NCI-H2196 treated with DMSO at 0.1 percent for 48 hours (cell line): Measurements from ENCODE around the gene DTX2.
"Not testable (repeated sequence)": the region's sequence is repeated elsewhere in the genome, so short reads cannot be mapped to it uniquely, and the experiment has no call there.

Experiments used
- DNase-seq: peaks from one replicate; lab custom pipeline; 2025; ENCODE audit not compliant: unreplicated experiment; lab: John Stamatoyannopoulos, UW

The DTX2 gene

GRCh38 chr7:76461464-76462101 lies at the start of gene DTX2:
DTX2 (plus strand) TSS chr7:76461709; CDS start chr7:76480510, 18,801 bp downstream.
- not testable (repeated sequence) for DNase-seq

DNA sequence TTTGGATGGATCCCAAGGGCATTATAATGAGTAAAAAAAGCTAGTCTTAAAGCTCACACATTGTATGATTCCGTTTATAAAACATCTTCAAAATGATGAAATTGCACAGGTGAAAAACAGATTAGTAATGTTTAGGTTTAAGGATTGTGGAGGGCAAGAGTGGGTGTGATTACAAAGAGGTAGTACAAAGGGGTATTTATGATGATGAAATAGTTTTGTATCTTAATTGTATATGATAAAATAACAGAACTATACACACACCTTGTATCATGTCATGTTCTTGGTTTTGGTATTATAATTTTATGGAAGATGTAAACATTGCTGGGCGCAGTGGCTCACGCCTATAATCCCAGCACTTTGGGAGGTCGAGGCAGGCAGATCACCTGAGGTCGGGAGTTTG lies 49.3 kb upstream of the DTX2 start:
- DNase-seq = no peak

GRCh38 chr7:76417654-76418310 lies 43.7 kb upstream of the DTX2 start:
- not testable (repeated sequence) for DNase-seq

- not testable (repeated sequence) for DNase-seq
Observed at GRCh38 chr7:76421097-76421496, 40.4 kb upstream of the DTX2 start.

DNA sequence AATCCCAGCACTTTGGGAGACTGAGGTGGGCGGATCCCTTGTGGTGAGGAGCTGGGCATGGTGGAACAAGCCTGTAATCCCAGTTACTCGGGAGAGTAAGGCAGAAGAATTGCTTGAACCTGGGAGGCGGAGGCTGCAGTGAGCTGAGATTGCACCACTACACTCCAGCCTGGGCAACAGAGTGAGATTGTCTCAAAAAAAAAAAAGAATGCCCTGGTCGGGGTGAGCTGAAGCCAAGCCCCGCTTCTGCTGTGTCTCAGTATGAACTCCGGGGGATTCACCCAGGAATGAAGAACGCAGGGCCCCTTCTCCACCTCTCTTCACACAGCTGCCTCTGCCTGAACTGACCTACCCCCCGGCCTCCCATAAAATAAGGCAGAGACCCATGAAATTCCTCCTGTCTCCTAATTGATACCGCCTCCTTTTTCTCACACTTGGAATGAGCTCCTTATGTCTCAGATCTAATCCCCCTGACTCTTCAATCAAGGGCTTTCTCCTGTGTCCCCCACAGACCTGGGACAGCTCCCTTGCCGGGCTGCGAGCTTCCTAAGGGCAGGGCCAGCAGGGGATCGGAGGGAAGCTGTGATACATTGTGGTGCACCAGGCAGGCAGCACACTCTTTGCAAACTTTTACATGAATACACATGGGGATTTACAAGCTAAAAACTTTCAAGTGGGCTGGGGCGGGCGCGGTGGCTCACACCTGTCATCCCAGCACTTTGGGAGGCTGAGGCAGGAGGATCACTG lies 37.7 kb upstream of the DTX2 start:
- DNase-seq = no peak

- no peak for DNase-seq
Observed at GRCh38 chr7:76424413-76425111, 36.9 kb upstream of the DTX2 start, which contains the start of gene ZP3. ZP3 (plus strand) TSS chr7:76424950; CDS start chr7:76424965, 15 bp downstream.

- no peak for DNase-seq
Observed at GRCh38 chr7:76425156-76425555, 36.4 kb upstream of the DTX2 start.

- DNase-seq = not testable (repeated sequence)
Observed at GRCh38 chr7:76425558-76425957, 36.0 kb upstream of the DTX2 start.

- no peak for DNase-seq
Observed at GRCh38 chr7:76426246-76426645, 35.3 kb upstream of the DTX2 start.

DNA sequence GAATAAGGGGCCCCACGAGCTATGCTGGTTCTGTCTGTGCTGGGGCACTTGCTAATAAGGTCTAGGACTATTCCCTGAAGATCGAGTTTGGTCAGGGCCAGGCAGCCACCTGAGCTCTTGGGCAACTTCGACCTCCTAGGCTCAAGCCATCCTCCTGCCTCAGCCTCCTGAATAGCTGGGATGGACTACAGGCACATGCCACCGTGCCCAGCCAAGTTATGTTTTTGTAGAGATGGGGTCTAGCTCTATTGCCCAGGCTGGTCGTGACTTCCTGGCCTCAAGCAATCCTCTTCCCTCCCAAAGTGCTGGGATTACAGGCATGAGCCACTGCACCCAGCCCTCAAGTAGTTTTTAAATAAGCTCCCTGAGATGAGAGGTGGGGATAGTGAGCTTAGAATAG lies 33.9 kb upstream of the DTX2 start:
- no peak for DNase-seq

- DNase-seq = no peak
Observed at GRCh38 chr7:76428149-76428823, 33.2 kb upstream of the DTX2 start.

- no peak for DNase-seq
Observed at GRCh38 chr7:76428868-76429805, 32.4 kb upstream of the DTX2 start.

- DNase-seq = no peak
Observed at GRCh38 chr7:76430211-76430610, 31.3 kb upstream of the DTX2 start.

DNA sequence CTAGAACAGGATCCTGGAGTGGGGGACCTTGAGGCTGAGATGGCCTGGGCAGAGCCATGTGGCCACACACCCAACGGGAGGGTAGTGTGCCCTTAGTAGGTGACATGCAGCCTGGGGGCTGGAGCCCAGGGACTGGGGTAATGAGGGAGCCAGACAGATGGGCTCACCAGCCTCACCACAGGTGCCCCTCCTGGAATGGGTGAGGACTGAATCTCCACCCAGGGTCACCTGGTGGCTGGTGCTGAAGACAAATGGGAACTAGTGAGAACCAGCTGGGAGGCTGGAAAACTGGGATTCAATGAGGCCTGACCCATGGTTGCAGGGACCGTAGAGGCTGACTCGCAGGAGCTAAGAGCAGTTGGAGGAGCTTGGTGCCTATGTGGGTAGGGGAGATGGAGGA lies 30.7 kb upstream of the DTX2 start:
- no peak for DNase-seq

DNA sequence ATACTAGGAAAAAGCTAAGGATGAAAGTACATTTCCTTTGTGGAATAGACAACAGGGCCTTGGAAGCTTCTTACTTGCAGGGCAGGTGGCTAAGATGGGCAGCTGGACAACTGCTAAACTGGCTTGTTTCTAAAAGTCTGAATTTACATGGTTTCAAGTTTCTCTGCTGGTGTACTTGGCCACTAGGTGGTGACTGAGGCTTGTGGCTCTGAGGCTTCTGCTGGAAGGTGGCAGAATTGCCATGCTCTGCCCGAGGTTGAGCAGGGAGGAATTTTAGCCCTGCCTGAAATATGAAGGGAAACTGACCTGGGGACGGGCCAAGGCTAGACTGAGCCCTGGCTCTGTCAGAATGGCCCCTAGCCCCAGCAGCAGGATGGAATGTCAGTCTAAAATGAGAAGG lies 23.6 kb upstream of the DTX2 start:
- peak; percentile 65 for DNase-seq

DNA sequence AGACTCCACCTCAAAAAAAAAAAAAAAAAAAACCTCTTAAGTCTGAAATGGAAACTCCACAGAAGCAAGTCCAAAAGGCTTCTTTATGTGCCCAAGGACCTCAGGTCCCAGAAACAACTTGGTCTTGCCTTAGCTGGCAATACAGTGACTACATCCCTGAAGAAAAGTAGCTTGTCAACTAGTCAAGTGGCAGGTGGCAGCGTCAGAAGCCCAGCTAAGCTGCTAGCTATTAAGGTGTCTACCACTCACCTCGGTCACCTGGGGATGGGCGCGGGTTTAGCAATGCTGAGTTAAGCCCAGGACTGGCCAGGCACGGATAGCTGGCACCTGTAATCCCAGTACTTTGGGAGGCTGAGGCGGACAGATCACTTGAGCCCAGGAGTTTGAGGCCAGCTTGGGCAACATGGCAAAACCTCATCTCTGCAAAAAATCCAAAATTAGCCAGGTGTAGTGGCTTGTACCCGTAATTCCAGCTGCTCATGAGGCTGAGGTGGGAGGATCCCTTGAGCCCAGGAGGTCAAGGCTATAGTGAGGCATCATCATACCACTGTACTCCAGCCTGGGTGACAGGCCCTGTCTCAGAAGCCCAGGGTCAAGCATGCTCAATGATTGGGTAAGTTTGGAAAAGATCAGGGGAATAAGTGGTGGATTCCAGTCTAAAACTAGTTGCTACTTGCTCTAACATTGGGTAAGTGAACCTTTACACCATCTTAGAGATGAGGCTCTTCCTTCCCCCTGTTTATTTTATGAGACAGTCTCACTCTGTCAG lies 22.2 kb upstream of the DTX2 start:
- DNase-seq = not testable (repeated sequence)

DNA sequence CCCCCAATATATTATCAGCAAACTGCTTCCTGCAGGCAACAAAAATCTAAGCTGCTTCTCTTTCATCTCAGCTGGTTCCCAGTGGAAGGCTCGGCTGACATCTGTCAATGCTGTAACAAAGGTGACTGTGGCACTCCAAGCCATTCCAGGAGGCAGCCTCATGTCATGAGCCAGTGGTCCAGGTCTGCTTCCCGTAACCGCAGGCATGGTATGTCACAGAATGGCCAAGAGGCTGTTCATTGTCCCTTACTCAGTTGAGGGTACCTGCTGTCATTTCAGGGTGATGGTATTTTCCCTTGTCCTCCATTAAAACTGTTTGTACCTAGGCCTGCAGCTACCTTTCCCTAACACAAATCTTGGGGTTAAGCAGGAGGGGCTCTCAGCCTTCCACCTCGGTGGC lies 21.1 kb upstream of the DTX2 start:
- DNase-seq = not testable (repeated sequence)

DNA sequence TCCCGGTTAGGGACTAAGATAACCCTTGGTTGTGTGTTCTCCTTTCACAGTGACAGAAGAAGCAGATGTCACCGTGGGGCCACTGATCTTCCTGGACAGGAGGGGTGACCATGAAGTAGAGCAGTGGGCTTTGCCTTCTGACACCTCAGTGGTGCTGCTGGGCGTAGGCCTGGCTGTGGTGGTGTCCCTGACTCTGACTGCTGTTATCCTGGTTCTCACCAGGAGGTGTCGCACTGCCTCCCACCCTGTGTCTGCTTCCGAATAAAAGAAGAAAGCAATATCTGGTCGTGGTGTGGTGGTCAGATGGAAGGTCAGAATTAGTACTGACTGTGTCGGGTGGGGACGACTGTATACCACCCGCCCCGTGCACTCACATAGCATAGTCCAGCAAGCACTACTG lies 19.7 kb upstream of the DTX2 start:
- DNase-seq = not testable (repeated sequence)
